ENCODE results near the gene HSD3B2.

HSD3B2 gene

GRCh38 chr1:119467857-119468668, 53.1 kb downstream of the HSD3B2 start:
- no peaks in the 10 kb centered on the region for H3K9me3 ChIP-seq (ENCODE audit: control insufficient read depth in 2 of 2, low read length in 2 of 2)
- H3K36me3 ChIP-seq (ENCODE audit: control insufficient read depth in 2 of 2, insufficient read depth in 2 of 2, low read length in 2 of 2) = no peaks in the 10 kb centered on the region
- H3K4me1 ChIP-seq (ENCODE audit: control insufficient read depth in 2 of 2, insufficient read depth in 2 of 2, low read length in 2 of 2) = peaks cover 5 to 12% of the 10 kb centered on the region in 2 donors
- H3K9ac ChIP-seq (ENCODE audit: low read depth in 1 of 2, low read length in 2 of 2) = no peak overlapping the region
- H3K27me3 ChIP-seq (ENCODE audit: control insufficient read depth in 2 of 2, insufficient read depth in 2 of 2, low read length in 2 of 2) = no peaks in the 10 kb centered on the region
- H3K27ac ChIP-seq (ENCODE audit: low read depth in 2 of 2, low read length in 2 of 2) = no peak overlapping the region
- no peak overlapping the region for H3K4me3 ChIP-seq (ENCODE audit: low read length in 2 of 2)

- H3K36me3 ChIP-seq (ENCODE audit: control insufficient read depth in 2 of 2, insufficient read depth in 2 of 2, low read length in 2 of 2) = no peaks in the 10 kb centered on the region
- H3K9ac ChIP-seq (ENCODE audit: low read depth in 1 of 2, low read length in 2 of 2) = no peak overlapping the region
- H3K27me3 ChIP-seq (ENCODE audit: control insufficient read depth in 2 of 2, insufficient read depth in 2 of 2, low read length in 2 of 2) = no peaks in the 10 kb centered on the region
- no peaks in the 10 kb centered on the region for H3K9me3 ChIP-seq (ENCODE audit: control insufficient read depth in 2 of 2, low read length in 2 of 2)
- no peak overlapping the region for H3K27ac ChIP-seq (ENCODE audit: low read depth in 2 of 2, low read length in 2 of 2)
- H3K4me1 ChIP-seq (ENCODE audit: control insufficient read depth in 2 of 2, insufficient read depth in 2 of 2, low read length in 2 of 2) = peaks cover 5 to 12% of the 10 kb centered on the region in 2 donors
- H3K4me3 ChIP-seq (ENCODE audit: low read length in 2 of 2) = no peak overlapping the region
Observed at GRCh38 chr1:119469741-119470140, 54.8 kb downstream of the HSD3B2 start.

DNA sequence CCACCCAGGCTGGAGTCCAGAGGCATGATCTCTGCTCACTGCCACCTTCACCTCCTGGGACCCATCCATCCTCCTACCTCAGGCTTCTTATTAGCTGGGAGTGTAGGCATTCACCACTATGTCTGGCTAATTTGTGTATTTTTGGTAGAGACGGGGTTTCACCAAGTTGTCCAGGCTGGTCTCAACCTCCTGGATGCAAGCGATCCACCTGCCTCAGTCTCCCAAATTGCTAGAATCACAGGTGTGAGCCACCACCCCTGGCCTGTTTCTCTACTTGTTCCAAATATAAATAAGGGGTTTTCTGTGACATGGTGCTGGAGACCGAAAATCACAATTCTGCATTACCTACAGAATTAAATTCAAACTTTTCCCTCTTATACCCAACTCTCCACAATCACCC, 55.4 kb downstream of the HSD3B2 start:
- Histone ChIP-seq H3K27ac (ENCODE audit: low read depth in 2 of 2, low read length in 2 of 2) (no peak overlapping the region), H3K36me3 (ENCODE audit: control insufficient read depth in 2 of 2, insufficient read depth in 2 of 2, low read length in 2 of 2) (no peaks in the 10 kb centered on the region), H3K9me3 (ENCODE audit: control insufficient read depth in 2 of 2, low read length in 2 of 2) (no peaks in the 10 kb centered on the region), H3K9ac (ENCODE audit: low read depth in 1 of 2, low read length in 2 of 2) (no peak overlapping the region), H3K27me3 (ENCODE audit: control insufficient read depth in 2 of 2, insufficient read depth in 2 of 2, low read length in 2 of 2) (no peaks in the 10 kb centered on the region), H3K4me1 (ENCODE audit: control insufficient read depth in 2 of 2, insufficient read depth in 2 of 2, low read length in 2 of 2) (peaks cover 5 to 12% of the 10 kb centered on the region in 2 donors), H3K4me3 (ENCODE audit: low read length in 2 of 2) (no peak overlapping the region)

DNA sequence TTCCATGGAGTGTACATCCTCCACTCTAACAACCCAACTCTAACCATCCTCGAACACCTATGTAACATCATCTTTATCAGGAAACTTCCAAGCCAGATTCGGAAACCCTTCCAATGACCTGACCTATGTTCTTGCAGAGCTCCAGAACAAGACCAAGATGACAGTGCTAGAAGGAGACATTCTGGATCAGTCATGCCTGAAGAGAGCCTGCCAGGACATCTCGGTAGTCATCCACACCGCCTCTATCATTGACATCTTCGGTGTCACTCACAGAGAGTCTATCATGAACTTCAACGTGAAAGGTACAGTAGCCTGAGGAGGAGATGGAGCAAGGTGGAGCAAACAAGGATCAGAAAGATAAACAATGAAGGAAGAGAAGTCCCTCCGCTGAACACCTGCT, 56.0 kb downstream of the HSD3B2 start:
- no peak overlapping the region for H3K9ac ChIP-seq (ENCODE audit: low read depth in 1 of 2, low read length in 2 of 2)
- peaks cover 5 to 12% of the 10 kb centered on the region in 2 donors for H3K4me1 ChIP-seq (ENCODE audit: control insufficient read depth in 2 of 2, insufficient read depth in 2 of 2, low read length in 2 of 2)
- no peaks in the 10 kb centered on the region for H3K27me3 ChIP-seq (ENCODE audit: control insufficient read depth in 2 of 2, insufficient read depth in 2 of 2, low read length in 2 of 2)
- H3K9me3 ChIP-seq (ENCODE audit: control insufficient read depth in 2 of 2, low read length in 2 of 2) = no peaks in the 10 kb centered on the region
- no peaks in the 10 kb centered on the region for H3K36me3 ChIP-seq (ENCODE audit: control insufficient read depth in 2 of 2, insufficient read depth in 2 of 2, low read length in 2 of 2)
- no peak overlapping the region for H3K27ac ChIP-seq (ENCODE audit: low read depth in 2 of 2, low read length in 2 of 2)
- no peak overlapping the region for H3K4me3 ChIP-seq (ENCODE audit: low read length in 2 of 2)

DNA sequence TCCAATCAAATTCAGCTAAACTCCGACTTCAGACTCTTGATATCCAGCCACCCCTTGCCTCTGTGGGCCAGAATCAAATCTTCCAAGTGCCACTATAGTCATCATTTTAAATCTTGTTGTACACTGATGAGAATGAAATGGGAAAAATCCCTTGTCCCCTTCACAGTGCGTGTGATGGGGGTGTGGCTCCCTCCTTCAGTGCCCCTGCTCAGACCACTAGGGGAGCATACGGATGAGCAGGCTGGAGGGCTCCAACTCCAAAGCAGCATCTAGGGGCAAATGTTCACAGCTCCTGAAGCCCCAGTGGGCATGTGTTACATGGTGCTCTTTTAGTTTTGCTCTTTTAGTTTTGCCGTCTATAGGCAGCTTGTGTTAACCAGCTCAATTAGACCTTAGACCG, 56.6 kb downstream of the HSD3B2 start:
- peaks cover 5 to 12% of the 10 kb centered on the region in 2 donors for H3K4me1 ChIP-seq (ENCODE audit: control insufficient read depth in 2 of 2, insufficient read depth in 2 of 2, low read length in 2 of 2)
- H3K4me3 ChIP-seq (ENCODE audit: low read length in 2 of 2) = no peak overlapping the region
- H3K27ac ChIP-seq (ENCODE audit: low read depth in 2 of 2, low read length in 2 of 2) = no peak overlapping the region
- H3K9me3 ChIP-seq (ENCODE audit: control insufficient read depth in 2 of 2, low read length in 2 of 2) = no peaks in the 10 kb centered on the region
- no peaks in the 10 kb centered on the region for H3K36me3 ChIP-seq (ENCODE audit: control insufficient read depth in 2 of 2, insufficient read depth in 2 of 2, low read length in 2 of 2)
- no peak overlapping the region for H3K9ac ChIP-seq (ENCODE audit: low read depth in 1 of 2, low read length in 2 of 2)
- no peaks in the 10 kb centered on the region for H3K27me3 ChIP-seq (ENCODE audit: control insufficient read depth in 2 of 2, insufficient read depth in 2 of 2, low read length in 2 of 2)

DNA sequence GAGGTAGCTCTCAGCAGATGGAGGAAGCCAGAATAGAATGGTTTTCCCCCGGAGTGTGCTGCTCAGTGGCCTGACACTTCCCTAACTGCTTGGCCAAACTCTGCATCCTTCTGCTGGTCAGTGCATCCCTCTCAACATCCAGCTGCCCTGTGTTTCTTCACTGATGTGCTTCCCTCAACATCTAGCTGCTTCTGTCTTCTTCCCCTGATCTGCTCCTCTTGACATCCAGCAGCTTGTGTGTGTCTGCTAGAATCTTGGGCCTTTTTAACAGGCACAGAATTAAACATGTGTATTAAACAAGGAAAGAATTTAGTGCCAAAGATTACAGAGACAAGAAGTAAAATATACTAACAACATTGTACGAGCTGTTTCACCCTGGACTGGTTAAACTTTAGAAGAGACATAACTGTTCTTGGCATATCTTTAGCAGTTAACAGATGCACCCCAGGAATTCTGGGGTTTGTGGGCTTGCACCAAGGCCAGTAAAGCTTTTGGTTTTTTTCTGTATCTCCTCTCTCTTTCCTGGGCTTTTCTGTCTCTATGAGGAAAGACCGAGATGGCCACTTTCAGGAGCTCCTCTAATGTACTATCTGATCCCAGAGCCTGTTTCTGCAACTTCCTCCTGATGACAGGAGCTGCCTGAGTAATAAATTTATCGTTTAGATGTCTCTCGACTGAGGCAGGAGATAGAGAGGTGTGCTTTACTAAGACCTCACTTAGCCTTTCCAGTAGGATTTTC, 57.3 kb downstream of the HSD3B2 start:
- Histone ChIP-seq H3K27ac (ENCODE audit: low read depth in 2 of 2, low read length in 2 of 2) (no peak overlapping the region), H3K4me1 (ENCODE audit: control insufficient read depth in 2 of 2, insufficient read depth in 2 of 2, low read length in 2 of 2) (peaks cover 3 to 8% of the 10 kb centered on the region in 2 donors), H3K9ac (ENCODE audit: low read depth in 1 of 2, low read length in 2 of 2) (no peak overlapping the region), H3K9me3 (ENCODE audit: control insufficient read depth in 2 of 2, low read length in 2 of 2) (no peaks in the 10 kb centered on the region), H3K4me3 (ENCODE audit: low read length in 2 of 2) (no peak overlapping the region), H3K27me3 (ENCODE audit: control insufficient read depth in 2 of 2, insufficient read depth in 2 of 2, low read length in 2 of 2) (no peaks in the 10 kb centered on the region), H3K36me3 (ENCODE audit: control insufficient read depth in 2 of 2, insufficient read depth in 2 of 2, low read length in 2 of 2) (no peaks in the 10 kb centered on the region)

Data from mucosa of rectum (tissue), 2 donors.